ENCODE measurements around the gene PAFAH1B2.

DNA sequence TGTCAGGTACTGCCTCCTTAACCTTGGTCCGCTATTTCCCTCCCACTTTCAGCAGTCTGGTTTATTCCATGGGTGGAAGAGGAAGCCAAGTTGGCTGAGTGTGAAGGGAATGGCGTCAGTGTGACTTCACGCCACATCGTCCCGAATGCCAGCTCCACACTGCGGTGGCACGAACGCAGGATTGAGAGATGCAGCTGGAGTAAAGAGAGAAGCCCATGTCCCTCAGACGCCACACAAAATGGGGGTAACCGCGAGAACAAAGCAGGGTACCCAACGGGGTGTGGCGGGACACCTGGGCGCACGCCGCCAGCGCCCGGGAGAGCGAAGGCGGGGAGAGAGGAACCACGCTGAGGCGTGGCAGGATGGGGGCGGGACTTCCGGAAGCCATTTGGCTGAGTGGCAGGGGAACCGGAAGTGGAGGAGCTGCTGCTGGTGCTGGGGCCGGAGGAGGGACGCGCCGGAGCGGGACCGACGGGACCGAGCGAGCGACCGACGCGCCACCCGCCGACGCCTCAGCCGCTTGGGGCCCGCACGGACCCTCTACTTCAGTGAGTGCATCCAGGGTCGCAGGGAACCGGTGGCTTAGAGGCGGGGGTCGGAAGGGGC is at the start of gene PAFAH1B2:
- TF ChIP-seq, protein P1, sequence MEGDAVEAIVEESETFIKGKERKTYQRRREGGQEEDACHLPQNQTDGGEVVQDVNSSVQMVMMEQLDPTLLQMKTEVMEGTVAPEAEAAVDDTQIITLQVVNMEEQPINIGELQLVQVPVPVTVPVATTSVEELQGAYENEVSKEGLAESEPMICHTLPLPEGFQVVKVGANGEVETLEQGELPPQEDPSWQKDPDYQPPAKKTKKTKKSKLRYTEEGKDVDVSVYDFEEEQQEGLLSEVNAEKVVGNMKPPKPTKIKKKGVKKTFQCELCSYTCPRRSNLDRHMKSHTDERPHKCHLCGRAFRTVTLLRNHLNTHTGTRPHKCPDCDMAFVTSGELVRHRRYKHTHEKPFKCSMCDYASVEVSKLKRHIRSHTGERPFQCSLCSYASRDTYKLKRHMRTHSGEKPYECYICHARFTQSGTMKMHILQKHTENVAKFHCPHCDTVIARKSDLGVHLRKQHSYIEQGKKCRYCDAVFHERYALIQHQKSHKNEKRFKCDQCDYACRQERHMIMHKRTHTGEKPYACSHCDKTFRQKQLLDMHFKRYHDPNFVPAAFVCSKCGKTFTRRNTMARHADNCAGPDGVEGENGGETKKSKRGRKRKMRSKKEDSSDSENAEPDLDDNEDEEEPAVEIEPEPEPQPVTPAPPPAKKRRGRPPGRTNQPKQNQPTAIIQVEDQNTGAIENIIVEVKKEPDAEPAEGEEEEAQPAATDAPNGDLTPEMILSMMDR (conservative IDR thresholded peaks at IDR 0.05; ENCODE audit: low read length) = no peak
- TF ChIP-seq EZH2phosphoT487 (IDR thresholded peaks at IDR 0.05; ENCODE audit: borderline replicate concordance, low read depth, low read length) = no peak

Data from OCI-LY7 (cell line).